GM19351 (cell line): ENCODE data around the gene GNAT2.

Experiments used
- ATAC-seq: cut with Tn5 transposase; IDR thresholded peaks from one replicate; pipeline ENCODE4 v1.9.1; 2021; ENCODE audit warnings: mild to moderate bottlenecking, moderate library complexity; ENCODE audit not compliant: unreplicated experiment

The GNAT2 gene

DNA sequence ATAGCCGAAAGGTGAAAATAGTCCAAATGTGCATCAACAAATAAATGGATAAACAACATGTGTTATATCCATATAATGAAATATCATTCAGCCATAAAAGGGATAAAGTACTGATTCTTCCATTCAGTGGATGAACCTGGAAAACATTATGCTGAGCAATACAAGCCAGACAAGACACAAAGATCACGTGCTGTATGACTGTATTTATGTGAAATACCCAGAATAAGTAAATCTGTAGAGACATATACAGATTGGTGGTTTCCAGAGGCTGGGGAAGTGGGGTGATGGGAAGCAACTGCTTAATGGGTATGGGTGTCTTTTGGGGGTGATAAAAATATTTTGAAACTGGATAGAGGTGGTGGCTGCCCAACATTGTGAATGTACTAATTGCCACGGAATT, 23.2 kb upstream of the GNAT2 start:
- no peak for ATAC-seq

DNA sequence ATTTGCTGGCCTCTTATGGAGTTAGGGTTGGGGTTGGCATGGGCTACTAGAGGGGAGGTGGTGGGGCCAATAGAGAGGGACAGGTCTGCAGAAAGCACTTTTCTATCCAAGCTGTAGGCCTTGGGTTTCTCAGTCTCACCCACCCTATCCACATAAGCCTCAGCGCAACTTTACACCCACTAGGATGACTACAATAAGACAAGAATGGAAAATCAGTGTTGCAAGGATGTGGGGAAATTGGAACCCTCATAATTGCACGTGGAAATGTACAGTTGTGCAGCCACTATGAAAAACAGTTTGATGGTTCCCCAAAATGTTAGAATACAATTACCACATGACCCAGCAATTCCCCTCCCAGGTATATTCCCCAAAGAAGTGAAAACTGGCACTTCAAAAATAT, 22.4 kb upstream of the GNAT2 start:
- ATAC-seq: no peak

DNA sequence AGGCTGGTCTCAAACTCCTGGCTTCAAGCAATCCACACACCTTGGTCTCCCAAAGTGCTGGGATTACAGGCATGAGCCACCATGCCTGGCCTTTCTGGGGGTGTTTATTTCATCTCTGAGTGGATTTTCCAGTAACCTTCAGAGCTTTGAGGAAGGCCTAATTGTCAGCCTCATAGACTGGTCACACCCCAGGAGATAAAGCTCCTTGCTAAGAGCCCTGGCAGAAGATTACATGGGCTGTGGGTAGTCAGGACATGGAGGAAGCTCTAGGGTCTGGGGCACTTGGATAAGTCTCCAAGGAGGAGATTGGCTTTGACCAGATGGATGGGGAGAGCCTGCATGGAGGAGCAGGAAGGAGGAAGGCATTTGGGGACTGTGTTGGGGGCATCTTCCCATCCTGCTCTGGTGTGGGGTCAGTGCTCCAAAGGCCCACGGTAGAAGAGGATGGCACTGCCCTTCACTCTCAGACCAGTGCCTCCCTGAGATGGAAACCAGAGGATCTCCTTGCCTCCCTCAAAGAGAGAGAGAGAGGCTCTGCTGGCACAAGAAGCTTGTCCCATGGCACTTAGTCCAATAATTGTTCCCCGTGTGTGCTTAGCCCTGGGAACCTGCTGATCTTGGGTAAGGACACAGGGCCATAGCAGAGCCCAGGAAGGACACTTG, 21.8 kb upstream of the GNAT2 start:
- no peak for ATAC-seq

DNA sequence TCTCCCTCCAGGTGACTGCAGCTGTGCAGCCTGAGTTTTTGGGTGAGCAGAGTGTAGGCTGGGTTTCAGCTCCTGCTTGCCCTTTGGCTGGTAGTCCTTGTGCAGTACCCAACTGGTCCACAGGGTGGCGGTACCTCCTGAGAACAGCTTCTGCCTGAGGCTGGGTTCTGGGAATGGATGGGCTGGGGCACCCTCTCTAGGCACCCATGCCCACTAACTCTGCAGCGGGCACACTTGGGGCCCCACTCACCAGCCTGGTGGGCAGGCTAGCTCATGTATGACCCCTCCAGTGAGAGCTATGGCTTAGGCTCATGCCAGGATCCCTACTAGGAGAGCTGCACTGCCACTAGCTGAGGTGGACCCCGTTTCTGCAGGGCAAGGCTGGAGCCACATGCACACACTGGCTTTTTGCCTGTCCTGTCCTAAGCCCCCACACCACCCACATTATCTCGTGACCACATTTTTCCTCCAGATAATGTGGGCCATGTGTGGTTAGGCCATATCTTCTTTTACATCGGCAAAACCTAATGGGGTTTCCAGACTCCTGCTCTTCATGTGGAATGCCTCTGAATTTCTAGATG, 21.0 kb upstream of the GNAT2 start:
- ATAC-seq: peak; percentile 53

DNA sequence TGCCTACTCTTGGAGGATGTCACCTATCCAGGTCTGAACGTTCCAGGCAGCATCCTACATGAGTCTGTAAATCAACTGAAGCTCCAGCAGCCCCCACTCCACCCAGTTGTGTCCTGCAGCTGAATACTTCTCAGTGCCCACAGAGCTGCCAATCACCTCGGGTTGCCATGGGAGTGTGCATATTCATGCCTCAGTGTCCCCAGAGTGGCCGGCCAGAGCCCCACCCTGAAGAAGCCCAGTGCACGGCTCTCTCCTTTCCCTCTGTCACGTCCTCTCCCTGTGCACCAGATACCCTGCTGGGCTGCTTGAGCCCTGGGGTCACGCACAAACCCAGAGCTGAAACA, 20.4 kb upstream of the GNAT2 start:
- ATAC-seq: peak; percentile 2

DNA sequence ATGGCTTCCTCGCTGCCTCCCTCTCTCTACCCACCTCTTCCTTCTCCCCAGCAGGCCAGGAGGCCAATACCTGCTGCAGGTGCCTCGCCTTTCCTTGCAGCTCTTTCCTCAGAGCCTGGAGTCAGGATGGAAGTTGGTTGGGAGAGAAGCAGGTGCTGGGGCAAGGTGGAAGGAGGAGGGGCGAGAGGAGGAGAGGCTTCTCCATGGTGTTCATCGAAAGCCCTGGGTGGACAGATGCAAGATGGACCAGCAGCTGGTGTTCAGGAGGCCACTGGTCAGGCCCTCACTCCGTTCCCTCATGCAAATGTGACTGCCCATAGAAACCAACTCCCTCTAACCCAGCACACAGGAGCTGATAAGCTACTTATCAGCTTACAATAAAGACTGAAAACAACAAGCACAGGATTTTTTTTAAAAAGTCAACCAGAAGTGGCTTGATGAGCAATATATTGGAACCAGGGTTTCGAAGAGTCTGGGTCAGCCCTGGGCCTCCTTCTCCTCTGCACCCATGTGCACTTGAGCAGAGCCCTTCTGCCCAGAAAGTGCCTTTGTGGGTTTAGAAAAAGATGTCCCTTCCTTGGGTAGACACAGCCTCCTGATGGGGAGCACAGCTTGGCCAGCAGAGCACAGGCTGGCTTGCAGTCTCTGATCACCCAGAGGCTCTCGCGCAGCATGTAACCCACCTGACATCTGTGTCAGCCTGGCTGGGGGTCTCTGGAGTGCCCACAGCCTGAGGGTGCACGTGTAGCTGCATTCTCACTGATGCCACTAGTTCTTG, 19.8 kb upstream of the GNAT2 start:
- no peak for ATAC-seq

DNA sequence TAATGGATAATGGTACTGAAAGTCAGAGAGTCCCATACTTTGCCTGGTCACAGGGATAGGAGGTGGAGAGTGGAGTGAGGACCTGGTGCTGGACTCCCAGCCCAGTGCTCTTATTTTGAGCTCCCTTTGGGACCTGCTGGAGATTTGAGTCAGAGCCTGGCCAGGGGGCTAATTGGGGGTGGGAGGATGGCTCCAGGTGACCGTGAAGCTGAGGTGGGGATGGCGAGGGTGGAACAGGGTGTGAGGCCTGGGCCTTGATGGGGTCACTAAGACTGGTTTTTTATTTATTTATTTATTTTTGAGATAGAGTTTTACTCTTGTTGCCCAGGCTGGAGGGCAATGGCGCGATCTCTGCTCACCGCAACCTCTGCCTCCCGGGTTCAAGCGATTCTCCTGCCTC, 18.0 kb upstream of the GNAT2 start:
- ATAC-seq: no peak

DNA sequence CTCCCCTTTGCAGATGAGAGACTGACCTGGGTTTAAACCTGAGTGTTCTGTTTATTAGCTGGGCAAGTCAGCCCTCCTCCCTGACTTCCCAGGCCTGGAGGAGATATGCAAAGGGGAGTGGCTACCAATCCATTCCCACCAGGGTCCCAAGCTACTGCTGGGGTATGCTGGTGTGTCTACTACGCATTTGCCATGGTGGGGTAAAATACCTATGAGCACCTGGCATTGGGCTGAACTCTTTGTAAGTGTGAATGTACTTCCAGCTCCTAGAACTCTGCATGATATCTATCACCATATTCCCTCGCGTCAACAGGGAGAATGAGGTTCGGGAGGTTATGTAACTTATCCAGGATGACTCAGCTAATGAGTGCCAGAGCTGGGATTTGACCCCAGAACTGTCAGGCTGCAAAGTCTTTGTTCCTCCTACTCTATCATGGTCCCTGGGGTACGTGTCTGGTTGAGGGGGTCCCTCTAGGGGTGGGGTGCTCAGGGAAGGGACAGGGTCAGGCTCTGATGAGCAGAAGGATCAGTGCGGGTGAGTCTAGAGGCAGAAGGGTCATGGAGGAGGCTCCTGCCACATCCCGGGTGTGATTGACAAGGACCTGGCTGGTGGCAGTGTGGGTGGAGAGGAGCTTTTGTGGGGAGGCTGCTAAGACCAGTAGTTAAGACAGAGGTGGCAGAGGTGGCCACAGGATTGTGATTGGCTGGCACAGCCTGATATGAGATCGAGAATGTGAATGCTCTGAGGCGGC, 17.0 kb upstream of the GNAT2 start:
- ATAC-seq: no peak

DNA sequence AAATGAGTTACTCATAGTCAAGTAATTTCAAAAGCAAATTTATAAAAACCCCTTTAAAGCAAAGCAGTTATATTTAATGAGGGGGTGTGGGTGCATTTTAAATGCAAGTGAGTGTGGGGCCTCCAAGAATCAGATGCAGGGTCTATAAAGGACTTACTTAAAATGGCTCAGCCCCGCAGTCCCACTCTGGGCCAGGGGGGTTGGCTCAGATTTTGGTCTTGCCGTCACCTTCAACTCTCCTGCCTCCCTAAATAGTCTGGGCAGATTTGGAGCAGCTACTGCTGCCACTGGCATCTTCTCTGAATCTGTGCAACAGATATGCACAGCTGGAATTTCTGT, 16.4 kb upstream of the GNAT2 start:
- no peak for ATAC-seq

DNA sequence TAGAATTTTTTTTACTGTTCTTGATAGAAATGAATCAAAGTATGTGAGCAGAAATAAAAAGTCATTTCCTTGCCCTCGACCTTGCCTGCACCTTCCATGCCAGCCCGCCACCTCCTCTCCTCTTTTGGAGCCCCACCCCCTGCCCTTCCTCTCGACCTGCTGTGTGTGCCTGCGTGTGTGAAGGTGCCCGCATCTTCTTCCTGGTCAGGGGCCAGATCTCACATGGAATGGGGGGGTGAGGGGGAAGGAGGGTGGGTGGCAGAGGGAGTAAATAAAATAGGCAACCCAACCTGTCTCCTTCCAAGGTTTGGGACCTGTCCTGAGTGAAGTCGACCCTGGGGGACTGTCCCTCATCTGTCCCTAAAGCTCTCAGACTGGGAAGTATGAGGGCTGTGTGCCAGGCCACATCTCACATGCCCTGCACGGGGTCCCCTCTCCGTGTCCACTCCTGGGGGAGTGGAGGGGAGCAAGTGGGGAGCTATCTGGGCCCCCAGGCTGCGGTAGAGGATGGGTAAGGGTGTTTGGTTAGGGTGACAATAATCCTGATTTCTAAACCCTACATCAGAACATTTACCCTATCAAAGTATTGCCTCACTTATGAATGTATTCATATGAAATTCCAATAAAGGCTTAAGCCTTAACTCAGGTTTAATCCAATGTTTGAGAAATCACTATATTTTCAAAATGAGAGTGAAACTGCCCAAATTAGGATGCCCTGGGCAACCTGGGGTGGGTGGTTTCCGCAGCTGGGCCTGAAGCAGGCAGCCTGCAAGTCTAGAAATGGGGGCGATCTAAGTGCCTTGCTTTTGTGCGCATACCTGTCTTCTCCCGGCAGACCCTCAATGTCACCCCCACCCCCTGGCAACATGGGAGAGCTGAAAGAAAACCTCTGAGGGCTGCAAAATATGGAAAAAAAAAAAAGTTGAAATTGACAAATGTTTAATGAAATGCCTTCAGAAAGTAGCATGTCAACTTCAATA, 15.6 kb upstream of the GNAT2 start:
- ATAC-seq: no peak

DNA sequence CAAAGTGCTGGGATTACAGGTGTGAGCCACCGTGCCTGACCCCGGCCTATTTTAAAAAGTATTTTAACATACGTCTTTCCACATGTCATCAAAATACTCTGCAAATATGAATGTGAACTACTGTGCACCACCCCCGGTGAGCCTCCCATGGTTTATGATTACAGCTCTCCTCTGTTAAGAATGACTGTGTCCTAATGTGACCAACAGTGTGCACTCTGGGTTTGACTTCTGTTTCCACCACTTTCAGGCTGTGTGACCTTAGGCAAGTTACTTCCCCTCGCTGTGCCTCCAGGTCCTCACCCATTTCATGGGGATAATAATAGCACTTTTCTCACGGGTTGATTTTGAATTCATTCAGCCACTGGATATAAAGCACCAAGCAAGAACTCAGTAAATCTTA, 14.9 kb upstream of the GNAT2 start:
- ATAC-seq: no peak

DNA sequence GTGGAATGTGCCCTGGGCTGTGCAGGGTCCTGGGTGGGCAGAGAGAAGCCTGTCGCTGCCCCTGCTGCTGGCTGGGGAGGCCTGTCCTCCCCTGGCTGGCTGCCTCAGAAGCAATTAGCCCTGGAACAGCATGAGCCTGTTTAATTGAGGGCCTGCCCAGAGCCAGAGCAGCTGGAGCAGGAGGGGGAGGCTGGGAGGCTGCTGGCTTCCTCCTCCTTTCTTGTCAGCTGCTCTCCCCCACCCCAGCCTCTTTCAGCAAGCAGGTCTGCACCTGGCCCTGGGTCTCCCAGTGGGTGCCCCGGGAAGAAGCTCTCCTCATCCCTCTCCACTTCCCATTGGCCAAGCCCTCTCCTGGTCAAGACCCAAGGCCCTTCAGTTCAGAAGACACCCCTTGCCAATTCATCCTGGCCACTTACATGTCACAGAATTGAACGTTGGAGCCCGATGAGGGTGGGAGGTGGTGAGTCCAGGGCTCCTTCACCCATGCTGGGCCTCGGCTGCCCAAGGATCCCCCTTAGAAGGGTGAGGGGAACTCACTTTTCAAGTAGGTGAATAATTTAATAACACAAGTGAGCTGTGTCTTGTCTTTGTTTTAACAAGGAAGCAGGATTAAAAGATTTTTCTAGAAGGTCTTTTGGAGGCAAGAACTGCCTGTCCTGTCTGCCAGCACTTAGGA, 13.4 kb upstream of the GNAT2 start:
- no peak for ATAC-seq

DNA sequence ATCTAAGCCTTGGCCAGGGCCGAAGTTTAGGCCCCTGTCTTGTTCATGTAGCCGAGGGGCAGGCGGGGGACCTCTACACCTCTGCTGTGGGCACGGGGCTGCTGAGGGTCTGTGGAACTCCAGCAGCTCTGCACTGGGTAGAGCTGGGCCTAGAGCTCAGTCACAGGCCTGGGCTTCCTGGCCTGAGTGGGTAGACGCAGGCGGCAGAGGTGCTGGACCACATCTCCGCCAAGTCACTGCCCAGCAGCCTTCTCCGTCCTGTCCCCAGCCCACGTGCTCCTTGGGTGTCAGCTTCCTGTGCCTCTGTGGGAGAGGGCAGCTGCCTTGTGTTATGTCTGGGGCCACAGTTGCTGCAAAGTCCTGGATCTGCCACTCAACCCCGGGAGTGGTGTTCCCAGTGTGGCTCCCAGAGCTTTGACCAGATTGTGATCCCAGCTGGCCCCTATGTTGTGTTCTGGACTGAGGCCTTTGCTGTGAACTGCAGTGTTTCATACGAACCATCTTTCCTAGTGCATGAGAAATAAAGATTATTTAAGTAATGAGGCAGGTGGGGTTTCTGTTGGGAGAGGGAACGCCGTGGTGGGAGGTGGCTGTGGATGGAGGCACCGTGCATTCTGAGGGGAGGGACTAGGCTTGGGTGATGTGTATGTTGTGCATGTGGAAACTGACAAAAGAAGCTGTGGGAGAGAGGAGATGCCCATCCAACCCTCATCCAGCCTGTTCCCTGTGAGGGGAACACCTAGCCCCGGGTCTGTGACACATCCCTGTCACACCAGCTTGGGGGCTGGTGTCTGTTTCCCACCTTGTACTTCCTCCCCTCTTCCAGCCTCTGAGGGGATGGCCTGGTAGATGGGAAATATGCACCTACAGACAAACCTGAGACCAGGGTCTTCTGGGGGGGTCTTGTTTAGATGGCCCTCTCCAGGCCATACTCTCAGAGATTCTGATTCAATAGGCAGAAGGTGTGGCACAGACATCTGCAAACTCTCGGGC, 12.4 kb upstream of the GNAT2 start:
- ATAC-seq: no peak

DNA sequence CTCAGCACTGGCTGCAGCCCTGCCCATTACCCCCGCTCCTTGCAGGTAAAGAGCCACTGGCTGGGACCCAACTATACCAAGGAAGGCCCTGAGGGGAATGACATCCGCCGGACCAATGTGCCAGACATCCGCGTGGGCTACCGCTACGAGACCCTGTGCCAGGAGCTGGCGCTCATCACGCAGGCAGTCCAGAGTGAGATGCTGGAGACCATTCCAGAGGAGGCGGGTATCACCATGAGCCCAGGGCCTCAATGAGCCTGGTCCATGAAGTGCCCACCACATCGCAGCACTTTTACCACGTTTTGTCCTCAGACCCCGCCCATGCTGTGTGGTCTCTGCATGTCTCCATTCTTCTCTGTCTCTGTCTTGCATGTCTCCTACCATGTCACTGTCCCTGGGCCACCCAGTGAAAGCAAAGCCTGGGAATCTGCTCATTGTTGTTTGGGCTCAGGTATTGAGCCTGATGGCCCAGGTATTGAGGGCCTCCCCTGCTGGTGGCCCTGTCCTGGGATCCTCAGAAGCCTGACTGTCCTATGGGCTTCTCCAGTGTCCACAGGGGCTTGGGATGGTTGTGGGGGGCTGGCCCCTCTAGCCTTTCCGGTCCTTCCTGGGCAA, 11.6 kb upstream of the GNAT2 start:
- ATAC-seq: no peak

DNA sequence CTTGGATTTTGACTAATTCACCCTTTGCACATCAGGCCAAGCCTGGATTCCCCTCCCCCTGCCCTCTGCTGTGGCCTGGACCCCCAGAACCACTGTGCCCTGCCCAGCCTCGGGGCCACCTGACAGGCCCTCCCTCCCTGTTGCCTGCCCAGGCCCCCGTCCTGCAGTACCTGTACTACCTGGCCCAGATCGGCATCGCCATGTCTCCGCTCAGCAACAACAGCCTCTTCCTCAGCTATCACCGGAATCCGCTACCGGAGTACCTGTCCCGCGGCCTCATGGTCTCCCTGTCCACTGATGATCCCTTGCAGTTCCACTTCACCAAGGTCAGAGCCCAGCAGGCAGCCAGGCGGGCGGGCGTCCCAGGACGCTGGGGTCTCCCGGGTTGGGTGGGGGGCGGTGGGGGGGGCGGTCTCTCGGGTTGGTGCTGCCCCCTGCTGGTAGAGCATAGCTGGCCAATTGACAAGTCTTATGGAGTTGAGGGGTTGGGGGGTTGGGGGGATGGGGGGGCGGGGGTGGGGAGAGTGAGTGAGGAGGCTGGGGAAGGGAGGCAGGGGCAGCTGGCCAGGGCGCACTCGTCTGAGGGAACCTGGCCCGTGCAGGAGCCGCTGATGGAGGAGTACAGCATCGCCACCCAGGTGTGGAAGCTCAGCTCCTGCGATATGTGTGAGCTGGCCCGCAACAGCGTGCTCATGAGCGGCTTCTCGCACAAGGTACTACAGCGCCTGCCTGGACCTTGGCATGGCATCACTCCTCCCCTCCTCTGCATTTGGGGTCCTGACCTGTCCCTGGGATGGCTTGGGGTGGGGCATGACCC, 10.9 kb upstream of the GNAT2 start:
- no peak for ATAC-seq

DNA sequence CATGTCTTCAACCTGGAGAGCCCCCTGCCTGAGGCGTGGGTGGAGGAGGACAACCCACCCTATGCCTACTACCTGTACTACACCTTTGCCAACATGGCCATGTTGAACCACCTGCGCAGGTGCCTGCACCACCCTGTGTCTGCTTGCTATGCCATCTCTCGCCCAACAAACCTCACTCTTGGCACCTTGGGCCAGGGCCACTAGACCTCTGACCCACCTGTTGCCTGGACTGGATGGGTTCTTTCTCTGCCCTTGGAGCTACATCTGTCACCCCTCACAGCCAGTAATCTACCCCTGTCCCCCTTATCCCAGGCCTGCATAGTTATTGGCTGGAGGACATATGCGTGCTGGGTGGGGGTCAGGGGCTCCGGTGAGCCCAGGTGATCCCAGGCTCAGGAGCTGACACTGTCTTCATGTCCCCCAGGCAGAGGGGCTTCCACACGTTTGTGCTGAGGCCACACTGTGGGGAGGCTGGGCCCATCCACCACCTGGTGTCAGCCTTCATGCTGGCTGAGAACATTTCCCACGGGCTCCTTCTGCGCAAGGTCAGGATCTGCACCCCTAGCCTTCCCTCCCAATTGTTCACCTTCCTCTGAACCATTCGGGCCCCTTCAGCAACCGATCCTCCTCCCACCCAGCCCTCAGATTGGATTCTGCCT, 10.1 kb upstream of the GNAT2 start:
- no peak for ATAC-seq
